Measurements from ENCODE around the gene PRKD2. TPM values are rescaled to one million over a fixed set of nuclear protein-coding genes. Genes with fewer than 3 reads are reported as not detected.

Gene PRKD2
- total RNA-seq, 1 donor from 2014 or later: 63.6 TPM

DNA sequence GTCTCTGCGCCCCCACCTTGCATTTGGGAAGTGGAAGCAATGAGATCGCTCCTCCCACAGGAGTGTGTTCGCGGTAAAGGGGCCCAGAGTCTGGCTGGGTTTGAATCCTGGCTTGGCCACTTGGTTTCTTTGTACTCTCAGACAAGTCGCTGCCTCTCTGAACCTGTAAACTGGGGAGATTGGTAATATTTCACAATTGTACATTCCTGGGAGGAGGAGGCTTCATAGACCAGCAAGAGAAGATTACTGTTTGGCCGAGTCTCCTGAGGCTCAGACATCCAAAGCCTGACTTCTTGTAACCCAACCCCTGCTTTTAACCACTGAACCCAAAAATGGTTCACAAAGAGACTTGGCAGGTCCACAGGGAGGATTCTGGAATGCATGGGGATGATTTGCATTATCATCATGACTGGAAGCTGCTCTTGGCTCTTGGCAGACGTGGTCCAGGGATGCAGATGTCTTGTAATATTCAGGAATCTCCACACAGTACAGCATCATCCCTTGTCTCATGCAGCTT, 43.0 kb upstream of the PRKD2 start:
- Histone ChIP-seq H3K27me3 (ENCODE audit: control insufficient read depth, insufficient read depth, low read length) (peaks cover 9% of the 10 kb centered on the region), H3K36me3 (ENCODE audit: control insufficient read depth, insufficient read depth, low read length) (no peaks in the 10 kb centered on the region), H3K4me3 (ENCODE audit: low read depth, low read length) (no peak overlapping the region)
- DNase-seq (ENCODE audit: low read depth): no peak
- TF ChIP-seq, protein P1, sequence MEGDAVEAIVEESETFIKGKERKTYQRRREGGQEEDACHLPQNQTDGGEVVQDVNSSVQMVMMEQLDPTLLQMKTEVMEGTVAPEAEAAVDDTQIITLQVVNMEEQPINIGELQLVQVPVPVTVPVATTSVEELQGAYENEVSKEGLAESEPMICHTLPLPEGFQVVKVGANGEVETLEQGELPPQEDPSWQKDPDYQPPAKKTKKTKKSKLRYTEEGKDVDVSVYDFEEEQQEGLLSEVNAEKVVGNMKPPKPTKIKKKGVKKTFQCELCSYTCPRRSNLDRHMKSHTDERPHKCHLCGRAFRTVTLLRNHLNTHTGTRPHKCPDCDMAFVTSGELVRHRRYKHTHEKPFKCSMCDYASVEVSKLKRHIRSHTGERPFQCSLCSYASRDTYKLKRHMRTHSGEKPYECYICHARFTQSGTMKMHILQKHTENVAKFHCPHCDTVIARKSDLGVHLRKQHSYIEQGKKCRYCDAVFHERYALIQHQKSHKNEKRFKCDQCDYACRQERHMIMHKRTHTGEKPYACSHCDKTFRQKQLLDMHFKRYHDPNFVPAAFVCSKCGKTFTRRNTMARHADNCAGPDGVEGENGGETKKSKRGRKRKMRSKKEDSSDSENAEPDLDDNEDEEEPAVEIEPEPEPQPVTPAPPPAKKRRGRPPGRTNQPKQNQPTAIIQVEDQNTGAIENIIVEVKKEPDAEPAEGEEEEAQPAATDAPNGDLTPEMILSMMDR (IDR thresholded peaks at IDR 0.05; ENCODE audit: insufficient read depth, low read length, poor library complexity, severe bottlenecking): no peak

DNA sequence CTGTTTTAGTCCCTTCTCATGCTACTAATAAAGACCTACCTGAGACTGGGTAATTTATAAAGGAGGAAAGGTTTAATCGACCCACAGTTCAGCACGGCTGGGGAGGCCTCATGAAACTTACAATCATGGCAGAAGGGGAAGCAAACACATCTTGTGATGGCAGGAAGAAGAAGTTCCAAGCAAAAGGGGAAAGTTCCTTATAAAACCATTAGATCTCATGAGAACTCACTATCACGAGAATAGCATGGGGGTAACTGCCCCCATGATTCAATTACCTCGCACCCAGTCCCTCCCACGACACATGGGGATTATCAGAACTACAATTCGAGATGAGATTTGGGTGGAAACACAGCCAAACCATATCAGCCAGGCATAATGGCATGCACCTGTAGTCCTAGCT, 42.3 kb upstream of the PRKD2 start:
- TF ChIP-seq, protein P1 (IDR thresholded peaks at IDR 0.05; ENCODE audit: insufficient read depth, low read length, poor library complexity, severe bottlenecking): no peak
- Histone ChIP-seq H3K27me3 (ENCODE audit: control insufficient read depth, insufficient read depth, low read length) (peaks cover 9% of the 10 kb centered on the region), H3K36me3 (ENCODE audit: control insufficient read depth, insufficient read depth, low read length) (no peaks in the 10 kb centered on the region), H3K4me3 (ENCODE audit: low read depth, low read length) (no peak overlapping the region)
- no peak for DNase-seq (ENCODE audit: low read depth)

DNA sequence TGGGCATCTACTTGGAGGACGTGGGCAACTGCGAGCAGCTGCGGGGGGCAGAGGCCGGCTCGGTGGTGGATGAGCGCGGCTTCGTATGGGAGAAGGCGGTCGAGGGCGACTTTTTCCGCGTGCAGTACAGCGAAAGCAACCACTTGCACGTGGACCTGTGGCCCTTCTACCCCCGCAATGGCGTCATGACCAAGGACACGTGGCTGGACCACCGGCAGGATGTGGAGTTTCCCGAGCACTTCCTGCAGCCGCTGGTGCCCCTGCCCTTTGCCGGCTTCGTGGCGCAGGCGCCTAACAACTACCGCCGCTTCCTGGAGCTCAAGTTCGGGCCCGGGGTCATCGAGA, 39.6 kb upstream of the PRKD2 start:
- no peak for DNase-seq (ENCODE audit: low read depth)
- TF ChIP-seq, protein P1 (IDR thresholded peaks at IDR 0.05; ENCODE audit: insufficient read depth, low read length, poor library complexity, severe bottlenecking): no peak
- Histone ChIP-seq H3K4me3 (ENCODE audit: low read depth, low read length) (no peak overlapping the region), H3K27me3 (ENCODE audit: control insufficient read depth, insufficient read depth, low read length) (peaks cover 9% of the 10 kb centered on the region), H3K36me3 (ENCODE audit: control insufficient read depth, insufficient read depth, low read length) (no peaks in the 10 kb centered on the region)

DNA sequence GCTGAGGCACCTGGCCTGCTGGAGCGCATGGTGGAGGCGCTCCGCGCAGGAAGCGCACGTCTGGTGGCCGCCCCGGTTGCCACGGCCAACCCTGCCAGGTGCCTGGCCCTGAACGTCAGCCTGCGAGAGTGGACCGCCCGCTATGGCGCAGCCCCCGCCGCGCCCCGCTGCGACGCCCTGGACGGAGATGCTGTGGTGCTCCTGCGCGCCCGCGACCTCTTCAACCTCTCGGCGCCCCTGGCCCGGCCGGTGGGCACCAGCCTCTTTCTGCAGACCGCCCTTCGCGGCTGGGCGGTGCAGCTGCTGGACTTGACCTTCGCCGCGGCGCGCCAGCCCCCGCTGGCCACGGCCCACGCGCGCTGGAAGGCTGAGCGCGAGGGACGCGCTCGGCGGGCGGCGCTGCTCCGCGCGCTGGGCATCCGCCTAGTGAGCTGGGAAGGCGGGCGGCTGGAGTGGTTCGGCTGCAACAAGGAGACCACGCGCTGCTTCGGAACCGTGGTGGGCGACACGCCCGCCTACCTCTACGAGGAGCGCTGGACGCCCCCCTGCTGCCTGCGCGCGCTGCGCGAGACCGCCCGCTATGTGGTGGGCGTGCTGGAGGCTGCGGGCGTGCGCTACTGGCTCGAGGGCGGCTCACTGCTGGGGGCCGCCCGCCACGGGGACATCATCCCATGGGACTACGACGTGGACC, 39.1 kb upstream of the PRKD2 start:
- no peak overlapping the region for H3K4me3 ChIP-seq (ENCODE audit: low read depth, low read length)
- TF ChIP-seq, protein P1 (IDR thresholded peaks at IDR 0.05; ENCODE audit: insufficient read depth, low read length, poor library complexity, severe bottlenecking): no peak
- H3K27me3 ChIP-seq (ENCODE audit: control insufficient read depth, insufficient read depth, low read length): peaks cover 9% of the 10 kb centered on the region
- no peak for DNase-seq (ENCODE audit: low read depth)
- no peaks in the 10 kb centered on the region for H3K36me3 ChIP-seq (ENCODE audit: control insufficient read depth, insufficient read depth, low read length)

DNA sequence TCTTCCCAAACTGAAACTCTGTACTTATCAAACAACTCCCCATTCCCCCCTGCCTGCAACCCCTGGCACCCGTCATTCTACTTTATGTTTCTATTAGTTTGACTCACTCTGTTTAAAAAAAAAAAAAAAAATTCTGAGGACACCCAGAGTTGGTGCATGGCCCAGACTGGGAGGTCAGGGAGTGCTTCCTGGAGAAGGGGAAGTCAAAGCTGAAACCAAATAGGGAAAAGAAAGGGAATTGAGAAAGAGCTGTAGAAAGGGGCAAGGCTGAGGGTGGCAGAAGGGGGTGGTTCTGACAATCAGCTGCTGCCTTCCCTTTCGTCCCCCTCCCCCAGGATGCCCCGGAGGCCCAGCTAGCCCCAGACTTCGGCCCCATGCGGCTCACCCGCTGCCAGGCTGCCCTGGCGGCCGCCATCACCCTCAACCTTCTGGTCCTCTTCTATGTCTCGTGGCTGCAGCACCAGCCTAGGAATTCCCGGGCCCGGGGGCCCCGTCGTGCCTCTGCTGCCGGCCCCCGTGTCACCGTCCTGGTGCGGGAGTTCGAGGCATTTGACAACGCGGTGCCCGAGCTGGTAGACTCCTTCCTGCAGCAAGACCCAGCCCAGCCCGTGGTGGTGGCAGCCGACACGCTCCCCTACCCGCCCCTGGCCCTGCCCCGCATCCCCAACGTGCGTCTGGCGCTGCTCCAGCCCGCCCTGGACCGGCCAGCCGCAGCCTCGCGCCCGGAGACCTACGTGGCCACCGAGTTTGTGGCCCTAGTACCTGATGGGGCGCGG, 38.4 kb upstream of the PRKD2 start:
- TF ChIP-seq, protein P1 (IDR thresholded peaks at IDR 0.05; ENCODE audit: insufficient read depth, low read length, poor library complexity, severe bottlenecking): no peak
- peaks cover 9% of the 10 kb centered on the region for H3K27me3 ChIP-seq (ENCODE audit: control insufficient read depth, insufficient read depth, low read length)
- H3K4me3 ChIP-seq (ENCODE audit: low read depth, low read length): no peak overlapping the region
- H3K36me3 ChIP-seq (ENCODE audit: control insufficient read depth, insufficient read depth, low read length): no peaks in the 10 kb centered on the region
- no peak for DNase-seq (ENCODE audit: low read depth)

All from kidney epithelial cell (primary cell).